LNCAP (cell line): ENCODE results near the gene RHO.

Experiments used
- CTCF ChIP-seq: fragments of 450-650 bp; IDR thresholded peaks from 2 replicates; pipeline ENCODE4 v1.5.1; 2017; ENCODE audit warnings: mild to moderate bottlenecking

Gene RHO

GRCh38 chr3:129559565-129560079, 31.2 kb downstream of the RHO start:
- TF ChIP-seq CTCF, result no peak

- TF ChIP-seq CTCF, result no peak
Measured at GRCh38 chr3:129560269-129560787, 31.9 kb downstream of the RHO start.

- no peak for TF ChIP-seq CTCF
Measured at GRCh38 chr3:129560911-129561594, 32.6 kb downstream of the RHO start.

- no peak for TF ChIP-seq CTCF
Measured at GRCh38 chr3:129561619-129562248, 33.3 kb downstream of the RHO start.

- TF ChIP-seq CTCF, result no peak
Measured at GRCh38 chr3:129562803-129563202, 34.4 kb downstream of the RHO start.

- TF ChIP-seq CTCF, result no peak
Measured at GRCh38 chr3:129563332-129563731, 34.9 kb downstream of the RHO start.

- no peak for TF ChIP-seq CTCF
Measured at GRCh38 chr3:129563850-129564535, 35.6 kb downstream of the RHO start.
